ENCODE results near the gene ZSCAN22.
"Not testable (repeated sequence)": the region's sequence is repeated elsewhere in the genome, so short reads cannot be mapped to it uniquely, and the experiment has no call there.

The ZSCAN22 gene

GRCh38 chr19:58319241-58319640 is 7.6 kb upstream of the ZSCAN22 start:
- DNase-seq, result no peak

- DNase-seq, result no peak
Measured at GRCh38 chr19:58325311-58326022, 1.3 kb upstream of the ZSCAN22 start.

GRCh38 chr19:58326501-58326913 is 287 bp upstream of the ZSCAN22 start:
- no peak for DNase-seq

DNA sequence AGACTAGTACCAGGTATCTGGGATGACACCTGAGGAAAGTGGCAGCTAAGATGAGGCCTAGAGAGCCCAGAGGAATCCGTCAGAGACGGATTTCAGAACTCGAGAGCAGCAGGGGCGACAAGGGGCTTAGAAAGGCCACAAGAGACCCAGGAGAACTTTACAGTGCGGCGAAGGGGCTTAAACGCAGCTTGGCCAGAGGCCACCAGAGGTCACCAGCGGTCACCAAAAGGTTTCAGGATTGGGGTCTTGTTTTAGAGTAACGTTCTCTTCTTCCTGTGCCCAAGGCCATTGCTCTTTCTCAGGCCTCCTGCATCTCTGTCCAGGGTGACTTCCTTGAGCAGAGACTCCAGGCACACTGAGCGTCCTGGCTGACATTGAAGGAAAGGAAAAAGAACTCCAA is 2.2 kb downstream of the ZSCAN22 start:
- DNase-seq, result no peak

- DNase-seq, result no peak
Measured at GRCh38 chr19:58330458-58330857, 3.7 kb downstream of the ZSCAN22 start.

GRCh38 chr19:58332697-58333096 is 5.9 kb downstream of the ZSCAN22 start:
- DNase-seq, result no peak

DNA sequence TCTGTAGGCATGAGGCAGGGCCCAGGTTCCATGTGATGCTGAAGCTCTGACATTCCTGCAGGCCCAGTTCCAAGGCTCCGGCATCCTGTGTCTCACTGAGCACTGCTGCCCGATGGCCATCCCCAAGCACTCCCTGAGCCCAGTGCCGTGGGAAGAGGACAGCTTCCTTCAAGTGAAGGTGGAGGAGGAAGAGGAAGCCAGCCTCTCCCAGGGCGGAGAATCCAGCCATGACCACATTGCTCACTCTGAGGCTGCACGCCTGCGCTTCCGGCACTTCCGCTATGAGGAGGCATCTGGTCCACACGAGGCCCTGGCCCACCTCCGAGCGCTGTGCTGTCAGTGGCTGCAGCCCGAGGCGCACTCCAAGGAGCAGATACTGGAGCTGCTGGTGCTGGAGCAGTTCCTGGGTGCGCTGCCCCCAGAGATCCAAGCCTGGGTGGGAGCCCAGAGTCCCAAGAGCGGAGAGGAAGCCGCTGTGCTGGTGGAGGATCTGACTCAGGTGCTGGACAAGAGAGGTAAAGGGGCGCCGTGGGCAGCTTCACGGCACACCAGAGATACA is 8.0 kb downstream of the ZSCAN22 start:
- DNase-seq, result no peak

- DNase-seq, result no peak
Measured at GRCh38 chr19:58335630-58336029, 8.8 kb downstream of the ZSCAN22 start.

DNA sequence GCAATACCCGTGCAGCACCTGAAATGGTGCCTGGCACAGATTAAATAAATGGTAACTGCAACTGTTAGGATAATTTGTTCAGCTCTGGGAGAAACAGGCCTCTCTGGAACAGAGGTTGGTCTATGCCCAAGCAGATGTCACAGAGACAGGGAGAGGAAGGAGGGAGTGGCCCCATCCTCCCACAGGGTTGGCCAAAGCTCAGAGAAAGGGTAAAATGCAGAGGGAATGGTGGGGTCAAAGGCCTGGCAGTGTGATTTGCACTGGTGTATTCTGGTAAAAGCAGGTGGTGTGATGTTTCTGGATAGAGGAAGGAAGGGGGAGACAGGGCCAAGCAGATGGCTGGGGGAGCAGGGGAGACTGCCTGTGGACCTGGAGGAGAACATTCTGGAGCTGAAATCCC is 9.4 kb downstream of the ZSCAN22 start:
- no peak for DNase-seq

DNA sequence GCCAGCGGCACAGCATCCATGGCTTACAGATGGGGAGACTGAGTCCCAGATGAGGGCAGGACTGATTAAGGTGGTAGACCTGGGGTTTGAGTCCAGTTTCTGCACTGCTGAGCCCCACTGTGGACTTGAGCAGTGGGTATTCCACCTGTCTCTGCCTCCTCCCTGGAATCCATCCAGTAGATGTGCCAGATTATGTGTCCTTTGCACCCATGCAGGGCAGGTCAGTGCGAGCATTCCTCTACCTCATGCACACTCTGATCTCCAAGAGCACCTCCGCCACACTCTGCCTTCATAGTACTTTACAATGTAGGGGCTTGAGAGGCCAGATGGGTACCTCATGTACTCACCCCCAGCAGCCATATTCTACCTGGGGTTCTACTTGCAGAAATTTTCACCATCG is 10.0 kb downstream of the ZSCAN22 start:
- no peak for DNase-seq

GRCh38 chr19:58338336-58338735 is 11.5 kb downstream of the ZSCAN22 start:
- DNase-seq, result no peak

GRCh38 chr19:58338825-58339558 is 12.2 kb downstream of the ZSCAN22 start:
- no peak for DNase-seq

- no peak for DNase-seq
Measured at GRCh38 chr19:58345558-58345957, 18.8 kb downstream of the ZSCAN22 start.

- DNase-seq, result peak; percentile 89
Measured at GRCh38 chr19:58346961-58347929, 20.5 kb downstream of the ZSCAN22 start.

DNA sequence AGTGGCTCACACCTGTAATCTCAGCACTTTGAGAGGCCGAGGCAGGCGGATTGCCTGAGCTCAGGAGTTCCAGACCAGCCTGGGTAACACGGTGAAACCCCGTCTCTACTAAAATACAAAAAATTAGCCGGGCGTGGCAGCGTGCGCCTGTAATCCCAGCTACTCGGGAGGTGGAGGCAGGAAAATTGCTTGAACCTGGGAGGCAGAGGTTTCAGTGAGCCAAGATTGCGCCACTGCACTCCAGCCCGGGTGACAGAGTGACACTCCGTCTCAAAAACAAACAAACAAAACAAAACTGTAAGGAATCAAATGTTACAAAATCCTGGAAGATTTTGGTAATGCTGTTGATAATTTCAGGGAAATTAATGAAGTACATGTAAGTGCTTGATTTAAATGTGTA is 21.3 kb downstream of the ZSCAN22 start:
- DNase-seq, result not testable (repeated sequence)

- no peak for DNase-seq
Measured at GRCh38 chr19:58349590-58349989, 22.8 kb downstream of the ZSCAN22 start.

- DNase-seq, result no peak
Measured at GRCh38 chr19:58350001-58350861, 23.4 kb downstream of the ZSCAN22 start.

- DNase-seq, result no peak
Measured at GRCh38 chr19:58350871-58351557, 24.2 kb downstream of the ZSCAN22 start.

DNA sequence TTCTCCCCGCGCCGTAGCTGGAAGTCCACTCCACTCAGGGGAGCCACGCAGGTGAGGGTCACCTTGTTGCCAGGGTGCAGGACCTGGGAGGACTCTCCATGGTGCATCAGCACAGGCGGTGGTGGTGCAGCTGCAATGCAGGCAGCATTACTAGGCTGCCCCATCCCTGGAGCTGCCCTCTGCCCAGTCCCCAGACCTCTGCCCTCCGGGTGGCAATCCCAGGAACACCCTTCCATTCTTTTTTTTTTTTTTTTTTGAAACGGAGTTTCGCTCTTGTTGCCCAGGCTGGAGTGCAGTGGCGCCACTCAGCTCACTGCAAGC is 24.7 kb downstream of the ZSCAN22 start:
- DNase-seq, result no peak

DNA sequence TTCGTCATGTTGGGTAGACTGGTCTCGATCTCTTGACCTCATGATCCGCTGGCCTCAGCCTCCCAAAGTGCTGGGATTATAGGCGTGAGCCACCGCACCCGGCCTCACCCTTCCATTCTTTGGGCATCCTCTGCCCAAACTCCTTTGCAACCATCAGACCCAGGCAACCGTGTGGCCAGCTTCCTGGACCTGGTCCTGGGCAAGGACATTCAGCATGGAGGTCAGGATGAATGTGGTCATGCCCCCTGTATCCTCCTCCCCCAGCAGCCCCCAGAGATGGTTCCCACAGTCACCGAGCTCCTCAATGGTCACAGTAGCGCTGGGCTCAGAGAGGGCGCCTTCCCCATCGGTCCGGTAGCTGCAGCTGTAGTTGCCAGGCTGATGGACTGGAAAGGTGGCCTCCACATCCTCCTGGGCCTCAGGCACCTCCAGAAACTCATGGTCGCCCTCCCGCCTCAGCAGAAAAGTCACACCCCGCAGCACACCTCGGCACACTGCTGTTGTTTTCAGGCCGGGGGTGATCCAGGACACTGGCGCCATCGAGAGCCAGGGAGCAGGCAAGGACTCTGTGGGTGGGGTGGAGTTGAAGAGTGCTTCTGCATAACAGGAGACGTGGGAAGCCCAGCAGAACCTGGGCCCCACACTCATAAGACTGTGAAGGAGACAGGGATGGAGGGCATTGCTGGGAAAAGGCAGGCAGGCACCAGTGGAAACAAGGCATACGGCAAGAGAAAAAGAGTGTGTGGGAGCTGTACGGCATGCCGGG is 25.4 kb downstream of the ZSCAN22 start:
- no peak for DNase-seq

Data from activated effector memory CD4-positive, alpha-beta T cell treated with anti-CD3 and anti-CD28 coated beads, Interleukin-2, amount 50 U/mL, for 16 hours (primary cell).